ENCODE results near the gene NPAS3.

DNA sequence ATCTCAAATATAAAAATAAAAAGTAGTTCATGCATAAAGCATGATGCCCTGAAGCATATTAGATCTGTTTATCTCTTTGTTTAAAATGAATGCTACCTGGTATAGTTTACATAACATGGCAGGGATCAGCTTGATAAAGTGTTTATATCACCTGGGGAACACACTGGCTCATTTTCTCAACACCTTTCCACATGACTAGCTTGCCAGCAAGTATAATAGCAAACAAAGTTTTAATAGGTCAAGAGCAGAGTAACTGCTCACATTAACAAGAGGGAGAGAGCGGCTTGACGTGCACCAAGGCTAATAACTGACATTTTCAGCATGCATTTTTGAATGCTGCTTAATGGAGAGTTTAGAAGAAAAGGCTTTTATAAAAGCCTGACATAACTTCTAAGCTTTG, 765.8 kb downstream of the NPAS3 start:
- TF ChIP-seq, protein P1, sequence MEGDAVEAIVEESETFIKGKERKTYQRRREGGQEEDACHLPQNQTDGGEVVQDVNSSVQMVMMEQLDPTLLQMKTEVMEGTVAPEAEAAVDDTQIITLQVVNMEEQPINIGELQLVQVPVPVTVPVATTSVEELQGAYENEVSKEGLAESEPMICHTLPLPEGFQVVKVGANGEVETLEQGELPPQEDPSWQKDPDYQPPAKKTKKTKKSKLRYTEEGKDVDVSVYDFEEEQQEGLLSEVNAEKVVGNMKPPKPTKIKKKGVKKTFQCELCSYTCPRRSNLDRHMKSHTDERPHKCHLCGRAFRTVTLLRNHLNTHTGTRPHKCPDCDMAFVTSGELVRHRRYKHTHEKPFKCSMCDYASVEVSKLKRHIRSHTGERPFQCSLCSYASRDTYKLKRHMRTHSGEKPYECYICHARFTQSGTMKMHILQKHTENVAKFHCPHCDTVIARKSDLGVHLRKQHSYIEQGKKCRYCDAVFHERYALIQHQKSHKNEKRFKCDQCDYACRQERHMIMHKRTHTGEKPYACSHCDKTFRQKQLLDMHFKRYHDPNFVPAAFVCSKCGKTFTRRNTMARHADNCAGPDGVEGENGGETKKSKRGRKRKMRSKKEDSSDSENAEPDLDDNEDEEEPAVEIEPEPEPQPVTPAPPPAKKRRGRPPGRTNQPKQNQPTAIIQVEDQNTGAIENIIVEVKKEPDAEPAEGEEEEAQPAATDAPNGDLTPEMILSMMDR (conservative IDR thresholded peaks at IDR 0.05), result no peak
- no peak for TF ChIP-seq EZH2 (IDR thresholded peaks at IDR 0.05; ENCODE audit: low read depth)
